Activated CD8-positive, alpha-beta T cell treated with anti-CD3 and anti-CD28 coated beads for 36 hours (primary cell): ENCODE measurements around the gene GGCX. TPM values are rescaled to one million over a fixed set of nuclear protein-coding genes. Genes with fewer than 3 reads are reported as not detected.
"Not testable (repeated sequence)": the region's sequence is repeated elsewhere in the genome, so short reads cannot be mapped to it uniquely, and the experiment has no call there.

Source experiments
- ATAC-seq: fragments of 200-7000 bp; cut with Tn5 transposase; one replicate; pipeline ENCODE4 v1.10.0; 2021; ENCODE audit warnings: mild to moderate bottlenecking, moderate library complexity
- CTCF ChIA-PET: fragments of 350-600 bp; sonication (Branson Sonifier 250); formaldehyde crosslinking; loops from one replicate; lab custom pipeline; 2021; ENCODE audit warnings: antibody characterized with exemption; lab: Charles Lee
- POLR2A ChIA-PET: fragments of 350-600 bp; sonication (Branson Sonifier 250); formaldehyde crosslinking; loops from one replicate; lab custom pipeline; 2021; ENCODE audit warnings: antibody characterized with exemption; lab: Charles Lee
- DNase-seq: peaks from one replicate; pipeline ENCODE4 v3.0.0-alpha.2; 2020
- H3K27ac Mint-ChIP-seq: one replicate; pipeline ENCODE4 v1.8.0; 2021; ENCODE audit warnings: mild to moderate bottlenecking, mixed read lengths
- H3K27me3 Mint-ChIP-seq: one replicate; pipeline ENCODE4 v1.8.0; 2021; ENCODE audit warnings: mixed read lengths
- H3K36me3 Mint-ChIP-seq: one replicate; pipeline ENCODE4 v1.8.0; 2021; ENCODE audit warnings: low read depth, mixed read lengths
- H3K4me1 Mint-ChIP-seq: one replicate; pipeline ENCODE4 v1.8.0; 2021; ENCODE audit warnings: low read depth, mixed read lengths
- H3K4me3 Mint-ChIP-seq: one replicate; pipeline ENCODE4 v1.8.0; 2021; ENCODE audit warnings: mild to moderate bottlenecking, moderate library complexity, mixed read lengths
- H3K9me3 Mint-ChIP-seq: one replicate; pipeline ENCODE4 v1.8.0; 2021; ENCODE audit warnings: mixed read lengths
- CTCF ChIP-seq: fragments of 200-600 bp; IDR thresholded peaks from one replicate; pipeline ENCODE4 v1.8.0; 2022; ENCODE audit warnings: antibody characterized with exemption, mild to moderate bottlenecking
- intact Hi-C: fragments of 100-400 bp; cut with micrococcal nuclease; formaldehyde crosslinking; loops from one replicate; pipeline ENCODE4 v1.10.0; 2022
- total RNA-seq, 2 experiments: library from RNA; stranded (reverse); gene quantifications; one replicate each; pipeline ENCODE4 v1.2.3, GENCODE V29; 2021

The GGCX gene
- total RNA-seq, 2 experiments from 2014 or later: 14.6 to 16.7 TPM

- peaks cover 17% of the 10 kb centered on the region for H3K4me1 Mint-ChIP-seq
- H3K4me3 Mint-ChIP-seq: no peak overlapping the region
- ATAC-seq: no peak
- H3K36me3 Mint-ChIP-seq: peaks cover 42% of the 10 kb centered on the region
- intact Hi-C loops: loop anchor here (10.0 kb wide), 1 partner anchor 222 kb away; the partner anchor contains the start of gene TGOLN2
- POLR2A ChIA-PET: interaction anchor here (0.7 to 23.8 kb wide), 10 partner anchors 3 to 221 kb away, joined by 4 to 467 read pairs (median 11); partner anchors contain the start of genes CAPG, GGCX, MAT2A and SH2D6
- no peaks in the 10 kb centered on the region for H3K9me3 Mint-ChIP-seq
- peak overlapping the region; percentile 11 for H3K27ac Mint-ChIP-seq
- TF ChIP-seq CTCF: no peak
- no peaks in the 10 kb centered on the region for H3K27me3 Mint-ChIP-seq
- no peak for DNase-seq
- CTCF ChIA-PET: interaction anchor here (1.0 to 7.7 kb wide), 5 partner anchors 15 to 247 kb away, joined by 3 to 221 read pairs (median 6); partner anchors contain the start of gene SH2D6
These were observed 14.0 kb downstream of the GGCX start for GRCh38 chr2:85547089-85547858.

- TF ChIP-seq CTCF: no peak
- peak; percentile 5 for ATAC-seq
- CTCF ChIA-PET: interaction anchor here (0.5 to 2.8 kb wide), 8 partner anchors 11 to 155 kb away, joined by 3 to 25 read pairs (median 3); partner anchors contain the start of gene C2orf68
- Mint-ChIP-seq H3K4me3 (no peak overlapping the region), H3K9me3 (no peaks in the 10 kb centered on the region), H3K4me1 (peaks cover 30% of the 10 kb centered on the region), H3K27me3 (no peaks in the 10 kb centered on the region), H3K27ac (no peak overlapping the region), H3K36me3 (peaks cover 50% of the 10 kb centered on the region)
- POLR2A ChIA-PET: interaction anchor here (0.6 to 23.8 kb wide), 25 partner anchors 1 to 228 kb away, joined by 3 to 467 read pairs (median 4); partner anchors contain the start of genes CAPG, ELMOD3, GGCX and MAT2A
- no peak for DNase-seq
- intact Hi-C loops: loop anchor here (10.0 kb wide), 1 partner anchor 221 kb away; the partner anchor contains the start of gene TGOLN2
These were observed 15.5 kb downstream of the GGCX start for GRCh38 chr2:85545780-85546240.

GRCh38 chr2:85544915-85545779 lies 16.1 kb downstream of the GGCX start:
- not testable (repeated sequence) for H3K9me3 Mint-ChIP-seq, ATAC-seq, H3K27me3 Mint-ChIP-seq, H3K4me3 Mint-ChIP-seq, DNase-seq
- CTCF ChIA-PET: interaction anchor here (0.5 to 2.8 kb wide), 8 partner anchors 12 to 154 kb away, joined by 3 to 25 read pairs (median 3); partner anchors contain the start of gene C2orf68
- H3K4me1 Mint-ChIP-seq: peaks cover 35% of the 10 kb centered on the region
- H3K36me3 Mint-ChIP-seq: peaks cover 57% of the 10 kb centered on the region
- POLR2A ChIA-PET: interaction anchor here (0.6 to 23.8 kb wide), 23 partner anchors 0 to 227 kb away, joined by 3 to 467 read pairs (median 4); partner anchors contain the start of genes CAPG, ELMOD3, GGCX and MAT2A
- H3K27ac Mint-ChIP-seq: peak overlapping the region; percentile 52
- intact Hi-C loops: loop anchor here (10.0 kb wide), 1 partner anchor 220 kb away; the partner anchor contains the start of gene TGOLN2

GRCh38 chr2:85544254-85544691 lies 17.0 kb downstream of the GGCX start:
- not testable (repeated sequence) for DNase-seq, H3K9me3 Mint-ChIP-seq, H3K27me3 Mint-ChIP-seq, ATAC-seq
- Mint-ChIP-seq H3K4me3 (peak overlapping the region; percentile 4), H3K4me1 (peaks cover 35% of the 10 kb centered on the region), H3K27ac (peak overlapping the region; percentile 39), H3K36me3 (peaks cover 64% of the 10 kb centered on the region)
- intact Hi-C loops: loop anchor here (10.0 kb wide), 1 partner anchor 219 kb away; the partner anchor contains the start of gene TGOLN2
- ChIA-PET POLR2A (interaction anchor here (1.0 to 17.6 kb wide), 6 partner anchors 13 to 257 kb away, joined by 3 to 467 read pairs (median 168); partner anchors contain the start of genes CAPG, GGCX, SH2D6 and VAMP8), CTCF (interaction anchor here (0.8 to 5.8 kb wide), 7 partner anchors 7 to 152 kb away, joined by 3 to 58 read pairs (median 6); no protein-coding TSS in a partner anchor)

GRCh38 chr2:85542777-85543176 lies 18.5 kb downstream of the GGCX start:
- no peak for DNase-seq
- Mint-ChIP-seq H3K27ac (peak overlapping the region; percentile 92), H3K4me3 (peak overlapping the region; percentile 99), H3K27me3 (no peaks in the 10 kb centered on the region), H3K4me1 (peaks cover 35% of the 10 kb centered on the region), H3K36me3 (peaks cover 69% of the 10 kb centered on the region), H3K9me3 (no peaks in the 10 kb centered on the region)
- intact Hi-C loops: loop anchor here (10.0 kb wide), 1 partner anchor 218 kb away; the partner anchor contains the start of gene TGOLN2
- POLR2A ChIA-PET: interaction anchor here (1.0 to 17.6 kb wide), 7 partner anchors 14 to 222 kb away, joined by 3 to 467 read pairs (median 7); partner anchors contain the start of genes CAPG, ELMOD3, GGCX and RETSAT
- no peak for ATAC-seq
- TF ChIP-seq CTCF: no peak
- CTCF ChIA-PET: interaction anchor here (2.1 to 5.8 kb wide), 3 partner anchors 8 to 123 kb away, joined by 6 to 58 read pairs (median 11); no protein-coding TSS in a partner anchor
